H1 (cell line): Measurements from ENCODE around the gene MCF2L2. TPM values are rescaled to one million over a fixed set of nuclear protein-coding genes. Genes with fewer than 3 reads are reported as not detected.

ENCODE experiments used
- CTCF ChIA-PET: fragments of 300-600 bp; sonication (Branson Sonifier 250); formaldehyde crosslinking; loops from one replicate; lab custom pipeline; 2021; ENCODE audit not compliant: partially characterized antibody; lab: Charles Lee
- POLR2A ChIA-PET: fragments of 300-600 bp; sonication (Branson Sonifier 250); formaldehyde crosslinking; loops from one replicate; lab custom pipeline; 2021; ENCODE audit warnings: inconsistent platforms; ENCODE audit not compliant: partially characterized antibody; lab: Charles Lee
- DNase-seq, 2 experiments: peaks; one replicate each; pipeline versions ENCODE4 v3.0.0 to v3.0.0-alpha.2; 2010 to 2022; ENCODE audit warnings: low spot score in 2 of 2, low read depth in 1 of 2, mixed read lengths in 1 of 2
- FAIRE-seq: peaks from 2 replicates; lab custom pipeline; 2011; peaks lifted over from hg19 to GRCh38; lab: Jason Lieb, UNC
- H2AFZ ChIP-seq: 2 replicates; pipeline ENCODE4 v1.8.1; 2012; ENCODE audit warnings: low read length, inconsistent platforms
- H2AK5ac ChIP-seq: 2 replicates; pipeline ENCODE4 v1.6.1; 2013; ENCODE audit warnings: low read depth, low read length
- H2BK120ac ChIP-seq: replicated peaks from 2 replicates; pipeline ENCODE3; 2013; ENCODE audit warnings: low read depth, low read length, inconsistent platforms
- H2BK12ac ChIP-seq: 2 replicates; pipeline ENCODE4 v1.6.1; 2013; ENCODE audit warnings: low read depth, low read length
- H2BK15ac ChIP-seq: 2 replicates; pipeline ENCODE4 v1.6.1; 2013; ENCODE audit warnings: low read length
- H2BK20ac ChIP-seq: 2 replicates; pipeline ENCODE4 v1.6.1; 2013; ENCODE audit warnings: low read length
- H2BK5ac ChIP-seq: 2 replicates; pipeline ENCODE4 v1.6.1; 2013; ENCODE audit warnings: low read depth, low read length
- H3K14ac ChIP-seq: 2 replicates; pipeline ENCODE4 v1.6.1; 2013; ENCODE audit warnings: inconsistent platforms; ENCODE audit not compliant: insufficient read length
- H3K18ac ChIP-seq: 2 replicates; pipeline ENCODE4 v1.6.1; 2013; ENCODE audit warnings: low read length; ENCODE audit errors: extremely low read depth
- H3K23ac ChIP-seq: 2 replicates; pipeline ENCODE4 v1.6.1; 2013; ENCODE audit warnings: inconsistent platforms; ENCODE audit not compliant: insufficient read length
- H3K23me2 ChIP-seq: 2 replicates; pipeline ENCODE4 v1.6.1; 2013; ENCODE audit warnings: low read depth, low read length
- H3K27ac ChIP-seq: 2 replicates; pipeline ENCODE4 v1.6.1; 2011; ENCODE audit warnings: low read depth, low read length, inconsistent platforms
- H3K27me3 ChIP-seq, 4 experiments: replicated peaks in 1 of 4; 1 replicate in 1 of 4; 2 replicates in 3 of 4; pipeline versions ENCODE4 v1.6.1 to v1.8.1; 2011 to 2013; ENCODE audit warnings: low read length in 3 of 4, mild to moderate bottlenecking in 3 of 4, inconsistent platforms in 2 of 4, mixed read lengths in 2 of 4, moderate library complexity in 1 of 4; ENCODE audit not compliant: control insufficient read depth in 3 of 4, insufficient read depth in 3 of 4; ENCODE audit errors: extremely low read depth in 1 of 4
- H3K36me3 ChIP-seq, 4 experiments: 2 replicates each; pipeline versions ENCODE4 v1.6.1 to v1.8.1; 2011 to 2013; ENCODE audit warnings: mild to moderate bottlenecking in 4 of 4, low read length in 3 of 4, moderate library complexity in 2 of 4, control low read depth in 1 of 4, inconsistent platforms in 1 of 4; ENCODE audit not compliant: insufficient read depth in 4 of 4, control insufficient read depth in 2 of 4
- H3K4ac ChIP-seq: replicated peaks from 2 replicates; pipeline ENCODE3; 2013; ENCODE audit warnings: low read length, low read depth, mixed read lengths, inconsistent platforms; ENCODE audit not compliant: insufficient read length
- H3K4me1 ChIP-seq, 4 experiments: replicated peaks in 1 of 4; 1 replicate in 1 of 4; 2 replicates in 3 of 4; pipeline versions ENCODE4 v1.6.1 to v1.8.1; 2011 to 2013; ENCODE audit warnings: low read length in 3 of 4, inconsistent platforms in 2 of 4, mixed read lengths in 1 of 4; ENCODE audit not compliant: insufficient read depth in 4 of 4, control insufficient read depth in 3 of 4
- H3K4me2 ChIP-seq, 2 experiments: 2 replicates each; pipeline versions ENCODE4 v1.6.1 to v1.8.1; 2011 to 2013; ENCODE audit warnings: low read depth in 2 of 2, low read length in 2 of 2, control low read depth in 1 of 2, inconsistent platforms in 1 of 2, mild to moderate bottlenecking in 1 of 2; ENCODE audit not compliant: insufficient read depth in 1 of 2
- H3K4me3 ChIP-seq, 4 experiments: fragments of 200-600, 300-600 bp in 1 of 4; sonication (generic), shearing (Covaris generic), sonication (Bioruptor Twin) in 1 of 4; 2 replicates each; pipeline versions ENCODE4 v1.5.1 to v1.8.1; 2011 to 2016; ENCODE audit warnings: low read length in 4 of 4, low read depth in 3 of 4, control low read depth in 2 of 4, inconsistent platforms in 2 of 4, mild to moderate bottlenecking in 2 of 4, mixed read lengths in 1 of 4, moderate library complexity in 1 of 4; ENCODE audit not compliant: insufficient read depth in 2 of 4; ENCODE audit errors: extremely low read depth in 1 of 4
- H3K56ac ChIP-seq: replicated peaks from 2 replicates; pipeline ENCODE3; 2013; ENCODE audit warnings: low read depth, mild to moderate bottlenecking, mixed read lengths, low read length, inconsistent platforms; ENCODE audit not compliant: insufficient read length
- H3K79me1 ChIP-seq: 2 replicates; pipeline ENCODE4 v1.6.1; 2013; ENCODE audit warnings: low read depth, low read length, control low read depth
- H3K79me2 ChIP-seq, 2 experiments: 2 replicates each; pipeline versions ENCODE4 v1.6.1 to v1.8.1; 2012 to 2013; ENCODE audit warnings: low read length in 2 of 2, mild to moderate bottlenecking in 2 of 2, inconsistent platforms in 1 of 2; ENCODE audit not compliant: insufficient read depth in 2 of 2, control insufficient read depth in 1 of 2
- H3K9ac ChIP-seq, 4 experiments: replicated peaks in 1 of 4; 1 replicate in 1 of 4; 2 replicates in 3 of 4; pipeline versions ENCODE4 v1.6.1 to v1.8.1; 2011 to 2013; ENCODE audit warnings: low read depth in 3 of 4, low read length in 3 of 4, control low read depth in 2 of 4, mild to moderate bottlenecking in 2 of 4, moderate library complexity in 2 of 4, inconsistent platforms in 1 of 4; ENCODE audit errors: extremely low read depth in 1 of 4
- H3K9me3 ChIP-seq, 2 experiments: 2 replicates each; pipeline versions ENCODE4 v1.6.1 to v1.8.1; 2012 to 2013; ENCODE audit warnings: mild to moderate bottlenecking in 2 of 2, moderate library complexity in 2 of 2, control low read depth in 1 of 2, inconsistent platforms in 1 of 2, low read depth in 1 of 2, low read length in 1 of 2, mixed read lengths in 1 of 2; ENCODE audit not compliant: insufficient read depth in 2 of 2
- H4K20me1 ChIP-seq, 2 experiments: replicated peaks in 1 of 2; 2 replicates each; pipeline versions ENCODE3 to v1.8.1; 2011 to 2013; ENCODE audit warnings: inconsistent platforms in 2 of 2, low read length in 2 of 2, mild to moderate bottlenecking in 1 of 2; ENCODE audit not compliant: insufficient read depth in 2 of 2, control insufficient read depth in 1 of 2
- H4K5ac ChIP-seq: 2 replicates; pipeline ENCODE4 v1.6.1; 2013; ENCODE audit warnings: low read length, low read depth, mixed read lengths, inconsistent platforms; ENCODE audit not compliant: insufficient read length
- H4K8ac ChIP-seq: 2 replicates; pipeline ENCODE4 v1.8.0; 2013; ENCODE audit warnings: mild to moderate bottlenecking, moderate library complexity, low read length, inconsistent platforms; ENCODE audit not compliant: insufficient read depth; ENCODE audit errors: extremely low read depth
- H4K91ac ChIP-seq: replicated peaks from 2 replicates; pipeline ENCODE3; 2013; ENCODE audit warnings: low read length, mixed read lengths, inconsistent platforms; ENCODE audit not compliant: insufficient read length
- FOSL1 ChIP-seq: IDR thresholded peaks from 2 replicates; pipeline ENCODE4 v1.6.1; 2011; ENCODE audit warnings: mild to moderate bottlenecking, low read depth, low read length, moderate library complexity; ENCODE audit not compliant: insufficient read depth
- KDM1A ChIP-seq: fragments of 200-600, 300-600 bp; sonication (generic); IDR thresholded peaks from 2 replicates; pipeline ENCODE4 v1.7.1; 2016; ENCODE audit warnings: mild to moderate bottlenecking, low read length, borderline replicate concordance
- KDM4A ChIP-seq: IDR thresholded peaks from one replicate; pipeline ENCODE4 v1.7.1; 2012; ENCODE audit warnings: low read depth, mild to moderate bottlenecking, moderate library complexity, low read length, inconsistent platforms; ENCODE audit not compliant: severe bottlenecking
- KDM5A ChIP-seq: fragments of 200-600 bp; IDR thresholded peaks from 2 replicates; pipeline ENCODE4 v1.7.1; 2012; ENCODE audit warnings: mild to moderate bottlenecking, low read length, inconsistent platforms, mixed read lengths
- NRF1 ChIP-seq: IDR thresholded peaks from 2 replicates; pipeline ENCODE4 v1.6.1; 2011; ENCODE audit warnings: mild to moderate bottlenecking, low read depth, low read length, improper control_type of control experiment
- POU5F1 ChIP-seq: IDR thresholded peaks from 2 replicates; pipeline ENCODE4 v1.6.1; 2011; ENCODE audit warnings: low read depth, mild to moderate bottlenecking, low read length, moderate library complexity
- SAP30 ChIP-seq: fragments of 300-600 bp; sonication (generic); IDR thresholded peaks from 2 replicates; pipeline ENCODE4 v1.7.1; 2012; ENCODE audit warnings: low read length, moderate library complexity, mild to moderate bottlenecking, inconsistent platforms; ENCODE audit not compliant: insufficient read depth, insufficient replicate concordance
- SIN3A ChIP-seq, 2 experiments: IDR thresholded peaks in 1 of 2; conservative IDR thresholded peaks in 1 of 2; 2 replicates each; pipeline ENCODE4 v1.6.1; 2011 to 2012; ENCODE audit warnings: low read length in 2 of 2, improper control_type of control experiment in 1 of 2, low read depth in 1 of 2, mild to moderate bottlenecking in 1 of 2
- SP2 ChIP-seq: IDR thresholded peaks from 2 replicates; pipeline ENCODE4 v1.6.1; 2012; ENCODE audit warnings: mild to moderate bottlenecking, low read length, inconsistent platforms
- TBP ChIP-seq: IDR thresholded peaks from 2 replicates; pipeline ENCODE4 v1.6.1; 2011; ENCODE audit warnings: low read depth, low read length, improper control_type of control experiment
- TCF12 ChIP-seq: IDR thresholded peaks from 2 replicates; pipeline ENCODE4 v1.6.1; 2011; ENCODE audit warnings: low read depth, mild to moderate bottlenecking, low read length
- TEAD4 ChIP-seq: IDR thresholded peaks from 2 replicates; pipeline ENCODE4 v1.6.1; 2012; ENCODE audit warnings: low read depth, low read length, inconsistent platforms, mixed read lengths
- YY1 ChIP-seq: IDR thresholded peaks from 2 replicates; pipeline ENCODE4 v1.6.1; 2011; ENCODE audit warnings: low read depth, mild to moderate bottlenecking, low read length
- ZNF274 ChIP-seq: IDR thresholded peaks from 2 replicates; pipeline ENCODE4 v1.7.0; 2012; ENCODE audit warnings: low read length, borderline replicate concordance; ENCODE audit errors: extremely low read depth
- WGBS, 2 experiments: shearing (Covaris generic) in 1 of 2; methylation state at CpG; one replicate each; pipeline versions ENCODE4 v1.1.6 to v1.1.7; 2013 to 2015; ENCODE audit warnings: low lambda C conversion rate in 2 of 2, mixed read lengths in 2 of 2, inconsistent platforms in 1 of 2, low coverage in 1 of 2, missing lambda C conversion rate in 1 of 2; ENCODE audit not compliant: insufficient replicate concordance in 2 of 2, insufficient coverage in 1 of 2, insufficient read length in 1 of 2; ENCODE audit errors: extremely low coverage in 1 of 2, missing lambda C conversion rate in 1 of 2; 5-methylcytosine and 5-hydroxymethylcytosine counted together
- polyA plus RNA-seq, 7 experiments: library from polyadenylated mRNA; depleted of rRNA in 3 of 7; stranded (reverse) in 5 of 7; unstranded in 2 of 7; fragments of >200 nt in 5 of 7; fragments of 200-250 nt in 2 of 7; gene quantifications; 1 replicate in 5 of 7; 2 replicates in 1 of 7; 4 replicates in 1 of 7; pipeline versions ENCODE4 v1.2.1 to v1.2.3, GENCODE V29; 2011 to 2013; ENCODE audit warnings: missing spikeins in 2 of 7, mixed read lengths in 2 of 7
- total RNA-seq: library from RNA; stranded (reverse); fragmentation: NEBNext Ultra II Directional; extraction: Animal tissue kit (Norgen Biotek cat#: 25700); gene quantifications from 2 replicates; pipeline ENCODE4 v1.2.1, GENCODE V29; 2021
- TF ChIP-seq, protein P1 (sequence below): IDR thresholded peaks from 2 replicates; pipeline ENCODE4 v1.6.1; 2012; ENCODE audit warnings: inconsistent platforms

The MCF2L2 gene
- total and polyA plus RNA-seq, 2 of the 8 experiments (the other 6 are each of a cell fraction or from before 2014, with no cell fraction given): 4.1 to 13.7 TPM

DNA sequence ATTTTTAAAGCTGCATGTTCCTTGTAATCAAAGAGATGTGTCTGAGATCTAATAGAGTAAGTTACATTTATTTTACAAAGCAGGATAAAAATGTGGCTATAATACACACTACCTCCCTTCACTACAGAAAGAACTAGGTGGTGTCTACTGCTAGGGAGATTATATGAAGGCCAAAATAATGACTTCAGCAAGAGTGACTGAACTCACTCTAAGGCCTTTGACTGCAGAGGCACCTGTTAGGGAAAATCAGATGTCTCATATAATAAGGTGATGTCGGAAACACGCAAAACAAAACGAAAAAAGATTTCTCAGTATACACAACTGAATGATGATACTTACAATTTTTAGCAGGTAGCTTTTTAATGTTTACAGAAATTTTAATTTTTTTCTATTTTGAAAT is 156.3 kb downstream of the MCF2L2 start:
- ChIA-PET CTCF (interaction anchor here (1.4 kb wide), 1 partner anchor 150 kb away, joined by 4 read pairs; no protein-coding TSS in a partner anchor), POLR2A (no interaction called here)
- no peak overlapping the region for H2AFZ ChIP-seq
- no peak overlapping the region for H4K91ac ChIP-seq
- no peak overlapping the region for H2BK12ac ChIP-seq
- WGBS, 2 experiments: 94% methylated on average over 3 of the region's 3 CpGs; no CpG with 5 or more reads in 1 of the 2 experiments
- no peak overlapping the region for H2BK20ac ChIP-seq
- no peak overlapping the region for H3K14ac ChIP-seq
- H2BK5ac ChIP-seq: no peak overlapping the region
- no peaks in the 10 kb centered on the region for H3K9me3 ChIP-seq
- H3K27ac ChIP-seq: no peak overlapping the region
- H3K4me1 ChIP-seq: peaks cover 2 to 11% (median 7%) of the 10 kb centered on the region in 4 experiments
- no peak overlapping the region for H4K8ac ChIP-seq
- H3K23ac ChIP-seq: no peak overlapping the region
- H2BK120ac ChIP-seq: no peak overlapping the region
- no peaks in the 10 kb centered on the region for H3K23me2 ChIP-seq
- no peak overlapping the region for H2AK5ac ChIP-seq
- no peaks in the 10 kb centered on the region for H4K20me1 ChIP-seq
- H3K4me3 ChIP-seq: no peak overlapping the region
- DNase-seq (no peak), FAIRE-seq (no peak)
- H3K9ac ChIP-seq: no peak overlapping the region
- no peak overlapping the region for H3K56ac ChIP-seq
- H2BK15ac ChIP-seq: no peak overlapping the region
- H3K4ac ChIP-seq: no peak overlapping the region
- H4K5ac ChIP-seq: no peak overlapping the region
- no peak overlapping the region for H3K18ac ChIP-seq
- no peaks in the 10 kb centered on the region for H3K79me1 ChIP-seq
- H3K27me3 ChIP-seq: no peaks in the 10 kb centered on the region
- H3K79me2 ChIP-seq: peaks cover 0 to 9% of the 10 kb centered on the region in 2 experiments; a peak in 1 of 4 replicates
- H3K4me2 ChIP-seq: no peak overlapping the region
- H3K36me3 ChIP-seq: peaks cover 0 to 6% (median 3%) of the 10 kb centered on the region in 4 experiments; a peak in 2 of 8 replicates
- TF ChIP-seq SIN3A (conservative IDR thresholded peaks at IDR 0.05 in 1 of 2, IDR thresholded peaks at IDR 0.05 in 1 of 2; ENCODE audit: low read depth in 1 of 2, low read length in 2 of 2) (no peak), FOSL1 (no peak), KDM1A (no peak), KDM5A (no peak), TBP (no peak), ZNF274 (no peak), NRF1 (no peak), TEAD4 (no peak), KDM4A (no peak), POU5F1 (no peak), SP2 (no peak), YY1 (no peak), SAP30 (no peak), TCF12 (no peak)
- TF ChIP-seq, protein P1, sequence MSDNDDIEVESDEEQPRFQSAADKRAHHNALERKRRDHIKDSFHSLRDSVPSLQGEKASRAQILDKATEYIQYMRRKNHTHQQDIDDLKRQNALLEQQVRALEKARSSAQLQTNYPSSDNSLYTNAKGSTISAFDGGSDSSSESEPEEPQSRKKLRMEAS: no peak
